Germinal center (tissue), 1 donor: ENCODE data around the gene PUS10.

Experiments used
- DNase-seq: peaks from one replicate; pipeline ENCODE4 v3.0.0; 2012; ENCODE audit warnings: mixed read lengths, low spot score

Gene PUS10

GRCh38 chr2:60966507-60967405 is 51.3 kb downstream of the PUS10 start:
- peak; percentile 31 for DNase-seq

GRCh38 chr2:60965499-60965785 is 52.6 kb downstream of the PUS10 start:
- no peak for DNase-seq

- no peak for DNase-seq
Measured at GRCh38 chr2:60964651-60965498, 53.2 kb downstream of the PUS10 start.

- no peak for DNase-seq
Measured at GRCh38 chr2:60963190-60963589, 54.9 kb downstream of the PUS10 start.

- DNase-seq: no peak
Measured at GRCh38 chr2:60962528-60962927, 55.5 kb downstream of the PUS10 start.

GRCh38 chr2:60961457-60961856 is 56.6 kb downstream of the PUS10 start:
- DNase-seq: no peak

GRCh38 chr2:60960706-60961105 is 57.3 kb downstream of the PUS10 start:
- DNase-seq: no peak

GRCh38 chr2:60959501-60959900 is 58.6 kb downstream of the PUS10 start:
- no peak for DNase-seq

GRCh38 chr2:60958800-60959199 is 59.3 kb downstream of the PUS10 start:
- DNase-seq: no peak

- DNase-seq: no peak
Measured at GRCh38 chr2:60958361-60958760, 59.7 kb downstream of the PUS10 start.

GRCh38 chr2:60957643-60958042 is 60.4 kb downstream of the PUS10 start:
- no peak for DNase-seq

- DNase-seq: no peak
Measured at GRCh38 chr2:60957224-60957623, 60.8 kb downstream of the PUS10 start.

GRCh38 chr2:60954139-60954538 is 63.9 kb downstream of the PUS10 start:
- DNase-seq: no peak

- no peak for DNase-seq
Measured at GRCh38 chr2:60948926-60949579, 69.0 kb downstream of the PUS10 start.

- DNase-seq: no peak
Measured at GRCh38 chr2:60948161-60948560, 69.9 kb downstream of the PUS10 start.

- no peak for DNase-seq
Measured at GRCh38 chr2:60947056-60947455, 71.0 kb downstream of the PUS10 start.

- DNase-seq: no peak
Measured at GRCh38 chr2:60945341-60945740, 72.7 kb downstream of the PUS10 start.

- DNase-seq: no peak
Measured at GRCh38 chr2:60939622-60940021, 78.4 kb downstream of the PUS10 start.

- DNase-seq: no peak
Measured at GRCh38 chr2:60938301-60938700, 79.8 kb downstream of the PUS10 start.

- DNase-seq: no peak
Measured at GRCh38 chr2:60936757-60937156, 81.3 kb downstream of the PUS10 start.

- no peak for DNase-seq
Measured at GRCh38 chr2:60934165-60934722, 83.8 kb downstream of the PUS10 start.

GRCh38 chr2:60932954-60933353 is 85.1 kb downstream of the PUS10 start:
- DNase-seq: no peak
